GM18526 (cell line): ENCODE results near the gene CSF2RB.

Experiments used
- POLR2A ChIP-seq: IDR thresholded peaks from 3 replicates; pipeline ENCODE4 v1.6.1; 2011; ENCODE audit not compliant: insufficient read length; ENCODE audit errors: extremely low read depth

The CSF2RB gene

GRCh38 chr22:36913427-36914389 lies at the start of gene CSF2RB:
CSF2RB (plus strand) TSS chr22:36913628; CDS start chr22:36922208, 8,580 bp downstream.
- no peak for TF ChIP-seq POLR2A

DNA sequence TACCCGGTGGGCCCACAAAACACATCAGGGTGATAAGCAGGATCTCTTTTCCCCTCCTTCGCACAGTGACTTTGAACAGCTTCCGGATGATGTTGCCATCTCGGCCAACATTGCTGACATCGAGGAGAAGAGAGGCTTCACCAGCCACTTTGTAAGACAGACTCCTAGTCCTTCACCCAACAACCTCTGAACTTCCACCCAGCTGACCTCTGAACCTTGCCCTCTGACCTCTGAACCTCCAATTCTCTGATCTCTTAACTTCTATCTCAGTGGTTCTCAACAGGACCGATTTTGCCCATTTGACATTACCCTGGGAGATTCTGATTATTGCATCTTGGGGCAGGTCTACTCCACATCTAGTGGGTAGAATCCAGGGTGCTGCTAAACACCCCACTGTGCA lies 49.4 kb upstream of the CSF2RB start:
- TF ChIP-seq POLR2A, result no peak

GRCh38 chr22:36864454-36865215 lies 48.8 kb upstream of the CSF2RB start:
- TF ChIP-seq POLR2A, result no peak

DNA sequence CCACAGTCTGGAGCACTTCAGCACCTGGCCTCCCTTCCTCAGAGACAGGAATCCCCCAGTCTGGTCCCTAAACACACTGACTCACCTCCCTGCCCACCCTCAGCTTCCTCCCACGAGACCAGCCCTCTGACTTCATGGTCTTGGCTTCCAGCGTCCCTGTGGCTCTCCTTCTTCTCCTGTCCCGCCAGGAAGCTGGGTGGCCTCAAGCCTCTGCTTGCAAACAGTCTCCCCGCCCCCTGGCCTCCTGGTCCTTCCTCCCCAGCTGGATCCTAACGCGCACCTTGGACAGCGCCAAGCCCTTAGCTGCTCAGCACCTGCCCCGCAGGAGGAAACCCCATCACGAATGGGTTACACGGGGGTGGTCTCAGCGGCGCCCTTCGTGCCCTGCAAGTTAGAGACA lies 48.1 kb upstream of the CSF2RB start:
- no peak for TF ChIP-seq POLR2A

GRCh38 chr22:36867695-36868094 lies 45.7 kb upstream of the CSF2RB start:
- TF ChIP-seq POLR2A, result no peak

DNA sequence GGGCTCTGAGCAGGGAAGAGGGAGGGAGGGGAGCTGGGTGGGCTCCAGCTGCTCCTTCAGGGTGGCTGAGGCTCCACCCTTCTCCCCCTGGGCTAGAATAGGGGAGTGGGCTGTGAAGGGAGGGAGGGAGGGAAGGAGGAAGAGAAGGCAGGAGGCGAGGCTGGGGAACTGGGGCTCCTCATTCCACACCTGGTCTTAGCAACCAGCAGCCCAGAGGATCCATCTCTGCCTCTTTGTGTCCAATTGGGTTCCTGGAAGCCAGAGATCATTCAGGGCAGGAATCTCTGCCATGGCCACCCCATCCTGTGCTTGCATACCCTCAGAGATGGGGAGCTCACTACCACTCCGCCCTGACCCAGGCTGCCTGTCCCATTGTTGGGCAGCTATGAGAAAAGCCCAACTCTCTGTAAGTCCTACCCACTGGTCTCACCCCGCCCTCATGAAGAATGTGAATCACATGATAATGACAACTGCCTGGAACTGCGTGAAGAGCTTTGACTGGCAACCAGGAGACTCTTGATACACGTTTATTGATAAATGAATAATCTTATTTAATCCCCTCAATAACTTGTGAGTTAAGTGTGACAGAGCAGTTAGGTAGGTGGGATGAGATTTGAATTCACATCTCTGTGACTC lies 44.8 kb upstream of the CSF2RB start:
- TF ChIP-seq POLR2A, result no peak

GRCh38 chr22:36870250-36870649 lies 43.2 kb upstream of the CSF2RB start:
- TF ChIP-seq POLR2A, result no peak

GRCh38 chr22:36871669-36872081 lies 41.8 kb upstream of the CSF2RB start:
- TF ChIP-seq POLR2A, result no peak

GRCh38 chr22:36872084-36872483 lies 41.3 kb upstream of the CSF2RB start:
- TF ChIP-seq POLR2A, result no peak

- no peak for TF ChIP-seq POLR2A
Observed at GRCh38 chr22:36872866-36873498, 40.4 kb upstream of the CSF2RB start.

GRCh38 chr22:36873614-36874308 lies 39.7 kb upstream of the CSF2RB start:
- TF ChIP-seq POLR2A, result no peak

DNA sequence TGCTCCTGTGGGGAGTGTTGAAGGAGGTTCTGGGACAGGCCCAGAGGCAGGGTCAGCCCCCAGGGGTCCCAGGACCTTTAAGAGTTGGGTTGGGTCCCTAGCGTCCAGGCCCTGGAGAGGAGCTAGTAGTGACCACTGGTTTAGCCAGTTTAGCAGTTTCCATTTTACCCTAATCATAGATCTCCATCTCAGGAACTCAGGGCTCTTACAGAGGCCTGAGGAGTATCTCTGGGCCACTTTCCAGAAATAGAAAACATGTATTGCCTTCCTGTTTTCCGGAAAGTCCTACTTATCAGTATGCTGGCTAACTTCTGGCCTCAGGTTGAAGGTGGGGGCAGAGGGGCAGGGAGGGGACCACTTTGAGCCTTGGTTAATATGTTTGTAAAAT lies 39.1 kb upstream of the CSF2RB start:
- no peak for TF ChIP-seq POLR2A

- no peak for TF ChIP-seq POLR2A
Observed at GRCh38 chr22:36874736-36875135, 38.7 kb upstream of the CSF2RB start.

DNA sequence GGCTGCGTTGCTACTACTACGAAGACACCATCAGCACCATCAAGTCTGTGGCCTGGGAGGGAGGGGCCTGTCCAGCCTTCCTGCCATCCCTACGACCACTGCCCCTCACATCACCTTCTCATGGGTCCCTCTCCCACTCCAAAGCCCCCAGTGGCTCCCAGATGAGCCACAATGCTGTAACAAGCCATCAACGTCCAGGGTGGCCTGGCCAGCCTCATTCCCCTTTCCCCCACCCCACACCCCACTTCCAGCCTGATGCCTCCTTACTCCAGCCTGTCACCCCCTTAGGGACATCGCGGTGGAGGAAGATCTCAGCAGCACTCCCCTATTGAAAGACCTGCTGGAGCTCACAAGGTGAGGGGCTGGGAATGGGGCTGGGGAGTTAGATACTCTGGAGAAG lies 37.7 kb upstream of the CSF2RB start:
- no peak for TF ChIP-seq POLR2A
